GM12864 (cell line): ENCODE data around the gene SEC11C.

Experiments used
- DNase-seq: peaks from one replicate; pipeline ENCODE4 v3.0.0-alpha.2; 2011; ENCODE audit warnings: low read depth
- H3K4me3 ChIP-seq: 2 replicates; pipeline ENCODE4 v1.5.1; 2011; ENCODE audit warnings: mild to moderate bottlenecking, low read depth, low read length, control low read depth
- TF ChIP-seq, protein P1 (sequence below): IDR thresholded peaks from 2 replicates; pipeline ENCODE4 v1.5.1; 2011; ENCODE audit warnings: low read depth, mild to moderate bottlenecking, moderate library complexity, low read length, control low read depth, inconsistent platforms; ENCODE audit errors: missing control alignments

Gene SEC11C

DNA sequence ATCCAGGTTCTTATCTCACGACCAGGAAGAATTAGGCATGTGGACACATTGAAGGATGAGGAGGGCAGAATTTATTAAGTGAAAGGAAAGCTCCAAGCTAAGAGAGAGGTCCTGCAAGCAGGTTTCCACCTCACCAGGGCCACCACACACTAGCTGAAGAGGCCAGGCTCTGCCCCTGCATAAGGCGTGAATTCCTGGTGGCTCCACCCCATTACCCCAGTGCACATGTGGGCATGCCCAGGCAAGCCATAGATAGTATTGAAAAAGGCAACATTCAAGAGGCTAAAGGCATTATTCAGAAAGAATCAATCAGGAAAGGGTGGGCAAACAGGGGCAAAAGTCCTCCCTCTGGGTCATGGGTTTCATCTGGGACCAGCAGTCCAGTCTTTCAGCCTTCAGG is 49.3 kb downstream of the SEC11C start:
- no peak for DNase-seq

DNA sequence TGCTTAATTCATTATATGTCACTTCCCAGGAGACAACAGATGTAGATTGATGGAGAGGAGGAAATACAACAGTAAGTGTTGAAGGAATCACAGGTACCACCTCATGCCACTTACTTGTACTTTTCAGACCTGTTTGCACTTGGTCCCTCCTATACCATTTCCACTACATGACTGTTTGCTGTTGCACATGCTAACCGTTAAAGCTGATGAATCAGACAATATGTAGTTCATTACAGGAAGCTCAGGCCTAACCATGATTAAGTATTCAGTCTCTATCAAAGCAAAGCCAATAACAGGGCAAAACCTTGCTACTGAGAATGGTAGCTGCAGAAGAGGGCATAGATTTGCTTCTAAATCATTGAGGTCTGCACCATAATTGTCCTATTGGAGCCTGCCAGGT is 50.1 kb downstream of the SEC11C start:
- H3K4me3 ChIP-seq = no peak overlapping the region
- no peak for DNase-seq
- TF ChIP-seq, protein P1, sequence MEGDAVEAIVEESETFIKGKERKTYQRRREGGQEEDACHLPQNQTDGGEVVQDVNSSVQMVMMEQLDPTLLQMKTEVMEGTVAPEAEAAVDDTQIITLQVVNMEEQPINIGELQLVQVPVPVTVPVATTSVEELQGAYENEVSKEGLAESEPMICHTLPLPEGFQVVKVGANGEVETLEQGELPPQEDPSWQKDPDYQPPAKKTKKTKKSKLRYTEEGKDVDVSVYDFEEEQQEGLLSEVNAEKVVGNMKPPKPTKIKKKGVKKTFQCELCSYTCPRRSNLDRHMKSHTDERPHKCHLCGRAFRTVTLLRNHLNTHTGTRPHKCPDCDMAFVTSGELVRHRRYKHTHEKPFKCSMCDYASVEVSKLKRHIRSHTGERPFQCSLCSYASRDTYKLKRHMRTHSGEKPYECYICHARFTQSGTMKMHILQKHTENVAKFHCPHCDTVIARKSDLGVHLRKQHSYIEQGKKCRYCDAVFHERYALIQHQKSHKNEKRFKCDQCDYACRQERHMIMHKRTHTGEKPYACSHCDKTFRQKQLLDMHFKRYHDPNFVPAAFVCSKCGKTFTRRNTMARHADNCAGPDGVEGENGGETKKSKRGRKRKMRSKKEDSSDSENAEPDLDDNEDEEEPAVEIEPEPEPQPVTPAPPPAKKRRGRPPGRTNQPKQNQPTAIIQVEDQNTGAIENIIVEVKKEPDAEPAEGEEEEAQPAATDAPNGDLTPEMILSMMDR = no peak

More for the DNA sequence above, 49.3 kb downstream of the SEC11C start:
- no peak overlapping the region for H3K4me3 ChIP-seq
- TF ChIP-seq, protein P1 = no peak

GRCh38 chr18:59196161-59196725 is 56.6 kb downstream of the SEC11C start:
- TF ChIP-seq, protein P1 = no peak
- H3K4me3 ChIP-seq = no peak overlapping the region
- no peak for DNase-seq

DNA sequence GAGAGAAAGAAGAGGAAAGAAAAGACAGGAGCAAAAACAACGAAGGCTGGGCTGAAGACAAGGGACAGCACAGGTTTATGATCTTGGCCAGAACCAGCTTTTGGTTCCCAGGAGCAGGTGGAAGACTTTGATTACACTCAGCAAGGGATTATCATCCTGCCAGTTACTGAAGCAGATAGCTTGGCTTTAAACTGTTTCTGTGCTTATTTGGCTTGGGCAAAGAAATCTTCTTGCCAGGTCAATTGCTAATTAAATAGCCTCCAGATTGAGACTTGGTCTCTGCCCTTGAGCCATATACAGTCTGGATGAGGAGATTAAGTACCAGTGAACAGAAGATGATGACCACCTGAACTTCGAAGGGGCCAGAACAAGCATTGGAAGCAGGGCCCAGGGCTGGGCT is 58.0 kb downstream of the SEC11C start:
- H3K4me3 ChIP-seq = no peak overlapping the region
- TF ChIP-seq, protein P1 = no peak
- DNase-seq = no peak

DNA sequence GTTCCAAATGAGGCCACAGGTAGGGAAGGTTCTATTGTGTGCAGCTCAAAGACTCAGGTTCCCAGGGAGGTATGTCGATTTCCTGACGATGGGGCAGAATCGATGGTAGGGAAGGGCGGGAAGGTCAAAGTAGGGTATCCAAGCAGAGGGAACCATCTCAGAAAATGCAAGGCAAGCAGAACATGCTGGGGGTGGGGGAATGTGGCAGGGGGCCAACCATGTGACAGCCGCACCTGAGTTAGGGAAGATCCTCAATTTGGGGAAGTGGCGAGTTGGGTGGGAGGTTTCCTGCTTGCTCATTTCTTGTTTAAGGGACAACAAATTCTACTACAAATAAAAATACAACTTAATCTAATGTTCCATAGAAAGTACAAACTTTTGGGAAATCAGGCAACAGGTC is 58.5 kb downstream of the SEC11C start:
- H3K4me3 ChIP-seq = no peak overlapping the region
- DNase-seq = no peak
- TF ChIP-seq, protein P1 = no peak

- no peak for DNase-seq
- TF ChIP-seq, protein P1 = no peak
- H3K4me3 ChIP-seq = no peak overlapping the region
Observed at GRCh38 chr18:59200787-59201186, 61.1 kb downstream of the SEC11C start.

DNA sequence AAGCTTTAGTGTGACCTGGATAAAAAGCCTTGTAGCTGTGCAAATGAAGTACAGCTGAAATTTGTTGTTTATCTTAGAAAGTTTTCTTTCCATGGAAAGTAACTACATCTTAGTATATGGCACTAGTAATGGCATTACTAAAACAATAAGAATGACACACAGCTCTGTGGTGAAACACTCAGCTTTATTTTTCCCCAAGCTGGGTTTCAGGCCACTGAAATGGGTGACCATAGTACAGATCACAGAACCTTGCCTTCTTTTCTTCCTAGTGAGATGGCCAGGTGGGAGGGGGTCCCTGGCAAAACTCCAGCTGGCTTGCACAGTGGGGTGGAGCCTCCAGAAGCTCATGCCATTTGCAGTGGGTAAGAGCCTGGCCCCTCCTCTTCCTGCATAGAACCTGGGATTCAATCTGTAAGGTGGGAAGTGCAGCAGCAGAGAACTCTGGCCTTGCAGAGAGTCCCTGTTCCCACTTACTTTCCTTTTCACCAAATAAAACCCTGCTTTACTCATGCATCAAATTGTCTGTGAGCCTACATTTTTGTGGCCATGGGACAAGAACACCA is 62.7 kb downstream of the SEC11C start:
- no peak overlapping the region for H3K4me3 ChIP-seq
- TF ChIP-seq, protein P1 = no peak
- DNase-seq = no peak
